ENCODE data around the gene WBP1L.
"Not testable (repeated sequence)": the region's sequence is repeated elsewhere in the genome, so short reads cannot be mapped to it uniquely, and the experiment has no call there.

Gene WBP1L

DNA sequence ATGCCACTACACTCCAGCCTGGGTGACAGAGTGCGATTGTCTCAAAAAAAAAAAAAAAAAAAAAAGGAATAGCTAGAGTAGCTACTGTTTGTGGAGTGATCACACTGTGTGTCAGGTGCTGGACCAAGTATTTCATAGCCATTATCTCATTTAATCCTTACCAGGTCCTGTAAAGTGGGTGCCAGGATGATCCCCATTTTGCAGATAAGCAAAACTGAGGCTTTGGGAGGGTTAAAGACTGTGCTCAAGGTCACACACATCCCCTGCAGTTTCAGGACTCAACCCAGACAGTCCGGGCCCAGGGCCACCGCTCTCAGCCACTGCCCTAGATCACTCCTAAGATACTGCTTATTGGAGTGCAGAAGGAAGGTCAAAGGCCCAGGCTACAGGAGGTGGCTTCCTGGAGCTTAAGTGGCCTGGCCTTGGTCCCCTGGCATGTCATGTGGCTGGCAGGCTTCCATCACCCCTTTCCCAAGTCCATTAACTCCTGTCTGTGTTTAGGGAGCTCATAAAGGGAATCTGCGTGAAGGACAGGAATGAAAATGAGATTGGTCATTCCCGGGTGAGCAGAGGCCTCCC lies 12.4 kb upstream of the WBP1L start:
- in situ Hi-C loops (cut with MboI; ENCODE audit: low pct_unique_long_range_greater_than_20kb, low sequenced_read_pairs, unreplicated experiment): no loop called here
- DNase-seq (ENCODE audit: low spot score): no peak
- TF ChIP-seq, protein P1, sequence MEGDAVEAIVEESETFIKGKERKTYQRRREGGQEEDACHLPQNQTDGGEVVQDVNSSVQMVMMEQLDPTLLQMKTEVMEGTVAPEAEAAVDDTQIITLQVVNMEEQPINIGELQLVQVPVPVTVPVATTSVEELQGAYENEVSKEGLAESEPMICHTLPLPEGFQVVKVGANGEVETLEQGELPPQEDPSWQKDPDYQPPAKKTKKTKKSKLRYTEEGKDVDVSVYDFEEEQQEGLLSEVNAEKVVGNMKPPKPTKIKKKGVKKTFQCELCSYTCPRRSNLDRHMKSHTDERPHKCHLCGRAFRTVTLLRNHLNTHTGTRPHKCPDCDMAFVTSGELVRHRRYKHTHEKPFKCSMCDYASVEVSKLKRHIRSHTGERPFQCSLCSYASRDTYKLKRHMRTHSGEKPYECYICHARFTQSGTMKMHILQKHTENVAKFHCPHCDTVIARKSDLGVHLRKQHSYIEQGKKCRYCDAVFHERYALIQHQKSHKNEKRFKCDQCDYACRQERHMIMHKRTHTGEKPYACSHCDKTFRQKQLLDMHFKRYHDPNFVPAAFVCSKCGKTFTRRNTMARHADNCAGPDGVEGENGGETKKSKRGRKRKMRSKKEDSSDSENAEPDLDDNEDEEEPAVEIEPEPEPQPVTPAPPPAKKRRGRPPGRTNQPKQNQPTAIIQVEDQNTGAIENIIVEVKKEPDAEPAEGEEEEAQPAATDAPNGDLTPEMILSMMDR (IDR thresholded peaks at IDR 0.05; ENCODE audit: extremely low read depth, insufficient read depth, missing control alignments): no peak

DNA sequence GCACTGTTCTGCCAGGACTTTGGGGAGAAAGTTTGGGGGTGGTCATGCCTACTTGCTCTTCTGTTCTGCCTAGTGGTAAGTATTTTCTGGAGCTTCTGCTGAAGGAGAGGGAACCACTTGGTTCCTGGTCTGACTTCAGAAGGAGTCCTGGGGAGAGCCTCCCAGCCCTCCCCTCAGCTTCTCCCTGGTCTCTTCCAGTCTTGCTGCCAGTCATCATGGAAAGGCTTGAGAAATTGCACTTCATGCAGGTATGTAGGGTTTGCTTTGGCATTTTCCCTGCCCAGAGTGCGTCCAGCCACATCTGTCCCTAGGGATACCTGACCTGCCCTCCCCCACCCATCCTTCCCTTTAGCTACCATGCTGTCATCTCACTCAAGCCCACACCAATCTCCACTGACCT lies 11.1 kb upstream of the WBP1L start:
- in situ Hi-C loops (cut with MboI; ENCODE audit: low pct_unique_long_range_greater_than_20kb, low sequenced_read_pairs, unreplicated experiment): no loop called here
- TF ChIP-seq, protein P1 (IDR thresholded peaks at IDR 0.05; ENCODE audit: extremely low read depth, insufficient read depth, missing control alignments): no peak
- no peak for DNase-seq (ENCODE audit: low spot score)

DNA sequence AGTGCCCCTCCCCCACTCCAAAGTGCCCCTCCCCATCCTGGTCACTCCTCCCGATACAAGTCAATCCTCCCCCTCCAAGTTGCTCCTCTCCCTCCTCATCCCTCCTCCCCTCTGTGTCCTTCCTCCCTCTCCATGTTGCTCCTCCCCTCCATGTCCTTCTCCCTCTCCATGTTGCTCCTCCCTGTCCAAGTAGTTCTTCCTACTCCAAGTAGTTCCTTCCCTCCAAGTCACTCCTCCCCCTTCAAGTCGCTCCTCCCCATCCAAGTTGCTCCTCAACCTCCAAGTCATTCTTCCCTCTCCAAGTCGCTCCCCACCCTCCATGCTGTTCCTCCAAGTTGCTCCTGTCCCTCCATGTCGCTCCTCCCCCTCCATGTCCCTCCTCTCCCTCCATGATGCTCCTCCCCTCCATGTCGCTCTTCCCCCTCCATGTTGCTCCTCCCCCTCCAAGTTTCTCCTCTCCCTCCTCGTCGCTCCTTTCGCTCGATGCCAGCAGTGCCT lies 8.6 kb upstream of the WBP1L start:
- TF ChIP-seq, protein P1 (IDR thresholded peaks at IDR 0.05; ENCODE audit: extremely low read depth, insufficient read depth, missing control alignments): no peak
- in situ Hi-C loops (cut with MboI; ENCODE audit: low pct_unique_long_range_greater_than_20kb, low sequenced_read_pairs, unreplicated experiment): no loop called here
- no peak for DNase-seq (ENCODE audit: low spot score)

DNA sequence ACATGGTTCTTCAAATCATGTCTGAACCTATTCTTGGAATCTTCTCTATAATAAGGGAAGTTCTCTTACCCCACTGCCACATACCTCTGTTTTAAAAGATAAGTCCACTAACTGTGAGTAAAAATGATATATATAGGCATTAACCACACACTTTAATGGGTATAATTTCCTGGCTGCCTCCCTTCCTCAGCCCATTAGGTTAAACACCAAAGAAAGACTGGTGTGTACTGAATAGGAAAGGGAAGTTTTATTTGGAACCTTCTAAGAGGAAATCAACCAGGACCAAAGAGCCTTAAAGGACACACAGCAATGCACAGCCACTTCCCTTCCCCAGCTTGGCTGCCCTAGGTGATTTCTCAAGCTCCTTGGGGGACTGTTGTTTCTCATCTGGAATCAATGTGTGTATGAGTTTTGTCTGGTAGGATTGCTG lies 5.0 kb upstream of the WBP1L start:
- in situ Hi-C loops (cut with MboI; ENCODE audit: low pct_unique_long_range_greater_than_20kb, low sequenced_read_pairs, unreplicated experiment): no loop called here
- no peak for DNase-seq (ENCODE audit: low spot score)
- TF ChIP-seq, protein P1 (IDR thresholded peaks at IDR 0.05; ENCODE audit: extremely low read depth, insufficient read depth, missing control alignments): no peak

DNA sequence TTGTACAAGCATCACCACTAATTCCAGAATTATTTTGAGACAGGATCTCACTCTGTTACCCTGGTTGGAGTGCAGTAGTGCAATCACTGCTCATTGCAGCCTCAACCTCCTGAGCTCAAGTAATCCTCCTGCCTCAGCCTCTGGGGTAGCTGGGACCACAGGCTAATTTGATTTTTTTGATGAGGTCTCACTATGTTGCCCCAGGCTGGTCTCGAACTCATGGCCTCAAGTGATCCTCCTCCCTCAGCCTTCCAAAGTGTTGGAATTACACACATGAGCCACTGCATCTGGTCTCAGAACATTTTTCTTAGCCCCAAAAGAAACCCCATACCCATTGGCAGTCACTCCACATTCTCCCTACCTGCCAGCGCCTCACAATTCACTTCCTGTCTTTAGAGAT lies 3.5 kb upstream of the WBP1L start:
- DNase-seq (ENCODE audit: low spot score): no peak
- TF ChIP-seq, protein P1 (IDR thresholded peaks at IDR 0.05; ENCODE audit: extremely low read depth, insufficient read depth, missing control alignments): no peak
- in situ Hi-C loops (cut with MboI; ENCODE audit: low pct_unique_long_range_greater_than_20kb, low sequenced_read_pairs, unreplicated experiment): no loop called here

DNA sequence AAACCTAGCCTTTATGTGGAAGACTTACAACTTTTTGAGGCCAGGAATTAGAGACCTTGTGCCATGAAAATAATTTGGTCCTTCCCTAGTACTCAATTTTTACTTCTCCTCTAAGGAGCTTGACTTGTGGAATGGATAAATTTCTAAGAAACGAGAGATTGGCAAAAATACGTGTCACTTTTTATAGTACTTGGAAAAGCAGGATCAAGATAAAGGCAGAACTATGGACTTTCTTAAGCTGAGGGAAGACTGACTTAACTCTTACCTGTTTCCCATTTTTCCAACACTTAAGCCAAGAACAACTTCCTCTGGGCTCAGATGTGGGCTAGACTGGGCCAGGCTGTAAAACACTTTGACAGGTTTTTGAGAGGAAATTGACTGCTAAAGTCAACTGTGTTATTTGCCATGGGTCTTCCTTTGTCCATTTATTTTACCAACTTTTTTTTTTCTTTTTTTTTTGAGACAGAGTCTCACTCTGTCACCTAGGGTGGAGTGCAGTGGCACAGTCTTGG lies 2.0 kb upstream of the WBP1L start:
- no peak for DNase-seq (ENCODE audit: low spot score)
- TF ChIP-seq, protein P1 (IDR thresholded peaks at IDR 0.05; ENCODE audit: extremely low read depth, insufficient read depth, missing control alignments): no peak
- in situ Hi-C loops (cut with MboI; ENCODE audit: low pct_unique_long_range_greater_than_20kb, low sequenced_read_pairs, unreplicated experiment): no loop called here

DNA sequence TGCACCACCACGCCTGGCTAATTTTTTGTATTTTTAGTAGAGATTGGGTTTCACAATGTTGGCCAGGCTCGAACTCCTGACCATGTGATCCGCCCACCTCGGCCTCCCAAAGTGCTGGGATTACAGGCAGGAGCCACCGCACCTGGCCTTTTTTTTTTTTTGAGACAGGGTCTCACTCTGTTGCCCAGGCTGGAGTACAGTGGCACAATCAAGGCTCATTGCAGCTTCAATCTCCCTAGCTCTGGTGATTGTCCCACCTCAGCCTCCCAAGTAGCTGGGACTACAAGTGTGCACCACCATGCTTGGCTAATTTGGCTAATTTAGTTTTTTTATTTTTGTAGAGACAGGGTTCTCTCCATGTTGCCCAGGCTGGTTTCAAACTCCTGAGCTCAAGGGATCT lies 1.4 kb upstream of the WBP1L start:
- in situ Hi-C loops (cut with MboI; ENCODE audit: low pct_unique_long_range_greater_than_20kb, low sequenced_read_pairs, unreplicated experiment): not testable (repeated sequence)

More for the DNA sequence above, 1.4 kb upstream of the WBP1L start:
- DNase-seq (ENCODE audit: low spot score): not testable (repeated sequence)
